SIG-M5 treated with dmso at 0.1 percent for 504 hours (cell line): ENCODE data around the gene OR5C1.
"Not testable (repeated sequence)": the region's sequence is repeated elsewhere in the genome, so short reads cannot be mapped to it uniquely, and the experiment has no call there.

Experiments used
- DNase-seq: peaks from one replicate; lab custom pipeline; 2025; ENCODE audit not compliant: unreplicated experiment; lab: John Stamatoyannopoulos, UW

The OR5C1 gene

DNA sequence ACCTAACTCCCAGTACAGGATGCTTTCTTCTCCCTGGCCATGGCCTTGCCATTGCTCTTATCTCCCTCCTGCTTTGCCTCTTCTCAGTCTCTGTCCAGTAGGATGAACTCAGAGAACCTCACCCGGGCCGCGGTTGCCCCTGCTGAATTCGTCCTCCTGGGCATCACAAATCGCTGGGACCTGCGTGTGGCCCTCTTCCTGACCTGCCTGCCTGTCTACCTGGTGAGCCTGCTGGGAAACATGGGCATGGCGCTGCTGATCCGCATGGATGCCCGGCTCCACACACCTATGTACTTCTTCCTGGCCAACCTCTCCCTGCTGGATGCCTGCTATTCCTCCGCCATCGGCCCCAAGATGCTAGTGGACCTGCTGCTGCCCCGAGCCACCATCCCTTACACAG, at the start of gene OR5C1:
OR5C1 (plus strand) TSS at position 103 of the 400 bp plus-strand sequence; CDS start at position 103, 0 bp downstream.
- DNase-seq: no peak

DNA sequence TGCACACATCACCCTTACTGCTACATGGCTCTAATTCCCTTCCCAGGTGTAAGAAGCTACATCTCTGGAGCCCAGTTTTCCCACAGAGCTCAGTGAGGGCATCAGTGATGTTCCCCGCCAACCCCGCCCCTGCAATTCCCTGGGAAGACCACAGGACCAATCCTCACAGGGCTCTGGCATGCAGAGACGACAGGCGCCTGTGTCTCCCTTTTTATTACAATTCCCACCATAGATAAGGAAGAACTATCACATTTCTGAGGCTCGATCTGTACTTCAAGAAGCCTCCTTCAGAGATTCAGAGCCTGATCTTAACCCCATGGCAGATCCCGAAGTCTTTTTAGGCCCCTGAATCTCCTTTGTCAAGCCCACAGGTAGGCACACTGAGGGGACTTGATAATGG, 46.7 kb upstream of the OR5C1 start, which contains the start of gene OR1L6:
OR1L6 (plus strand) TSS at position 301 of the 400 bp plus-strand sequence. CDS start 7,545 bp downstream, outside the sequence.
- DNase-seq: no peak

DNA sequence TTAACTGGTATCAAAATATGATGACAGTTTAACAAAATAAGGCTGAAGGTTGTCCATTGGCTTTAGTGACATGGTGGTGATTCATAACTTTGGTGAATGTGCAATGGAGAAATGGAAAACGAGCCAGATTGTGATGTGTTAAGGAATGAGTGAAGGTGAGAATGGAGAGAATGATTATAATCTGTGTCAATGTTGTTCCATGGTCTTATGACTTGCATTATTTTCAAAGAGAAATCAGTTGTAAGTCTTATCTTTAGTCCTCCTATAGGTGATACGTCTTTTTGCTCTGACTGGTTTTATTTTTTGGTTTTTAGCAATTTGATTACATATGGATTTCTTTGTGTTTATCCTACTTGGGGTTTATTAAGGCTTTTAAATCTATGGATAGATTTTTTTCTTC, 33.9 kb upstream of the OR5C1 start:
- no peak for DNase-seq

DNA sequence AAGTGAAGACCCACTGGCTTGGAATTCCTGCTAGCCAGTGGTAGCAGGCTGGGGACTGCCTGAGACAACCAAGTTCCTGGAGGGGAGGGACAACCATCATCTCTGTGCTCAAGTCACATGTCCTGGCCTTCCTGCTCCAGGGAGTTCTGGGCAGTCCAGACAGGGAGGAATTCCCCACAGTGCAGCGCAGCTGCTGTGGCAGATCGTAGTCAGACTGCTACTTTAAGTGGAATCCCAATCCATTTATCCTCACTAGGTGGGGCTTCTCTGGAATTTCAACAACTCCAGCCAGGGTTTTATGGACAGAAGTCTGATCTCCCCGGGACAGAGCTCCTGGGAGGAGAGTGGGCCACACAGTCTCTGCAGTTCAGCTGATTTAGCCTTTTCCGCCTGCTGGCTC, 20.9 kb upstream of the OR5C1 start:
- DNase-seq: no peak

DNA sequence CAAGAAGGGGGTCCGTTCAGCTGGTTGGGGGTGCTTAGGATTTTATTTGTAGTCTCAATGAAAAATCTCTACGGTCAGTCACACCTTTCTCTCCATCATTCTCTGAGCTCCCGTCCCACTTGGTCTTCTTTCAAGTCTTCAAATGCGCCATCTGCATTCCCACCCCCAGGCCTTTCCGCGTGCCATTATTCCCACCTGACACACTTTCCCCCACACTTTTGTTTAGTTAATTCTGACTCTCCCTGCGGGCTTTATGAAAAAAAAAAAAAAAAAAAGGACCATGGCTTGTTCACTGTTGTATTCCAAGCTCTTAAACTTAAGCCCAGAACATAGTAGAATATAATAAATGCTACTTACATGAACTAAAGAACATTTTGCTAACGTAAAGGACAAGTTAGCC, 11.7 kb upstream of the OR5C1 start:
- DNase-seq: no peak

DNA sequence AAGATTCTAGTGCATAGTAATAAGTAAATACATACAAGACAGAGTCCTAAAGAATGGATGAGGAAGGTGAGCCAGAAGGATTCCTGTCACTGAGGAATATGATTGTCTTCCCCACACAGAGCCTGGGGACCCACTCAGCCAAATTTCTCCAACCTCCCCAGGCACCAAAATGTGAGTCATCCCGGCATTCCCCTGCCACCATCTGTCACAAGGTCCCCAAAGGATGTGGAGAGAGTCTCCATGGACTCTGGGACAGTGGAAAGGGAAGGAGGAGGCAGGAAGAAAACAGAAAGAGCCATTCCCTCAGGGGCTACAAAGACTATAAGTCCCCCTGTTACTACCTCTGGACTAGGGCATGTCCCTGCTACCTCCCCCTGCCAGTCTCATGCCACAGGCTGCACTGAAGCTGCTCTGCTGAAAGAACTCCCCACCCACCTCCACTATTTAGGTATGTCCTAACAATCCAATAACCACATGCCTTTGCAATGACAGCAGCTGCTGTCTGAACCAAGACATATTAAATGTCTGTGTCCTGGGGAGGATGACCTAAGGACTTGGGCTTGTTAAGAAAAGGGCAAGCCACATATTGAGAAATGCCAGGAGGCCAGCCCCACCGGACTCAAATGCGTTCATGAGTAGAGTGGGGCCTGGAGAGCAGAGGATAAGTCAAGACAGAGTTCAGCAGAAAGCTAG, 10.7 kb upstream of the OR5C1 start:
- peak; percentile 18 for DNase-seq

DNA sequence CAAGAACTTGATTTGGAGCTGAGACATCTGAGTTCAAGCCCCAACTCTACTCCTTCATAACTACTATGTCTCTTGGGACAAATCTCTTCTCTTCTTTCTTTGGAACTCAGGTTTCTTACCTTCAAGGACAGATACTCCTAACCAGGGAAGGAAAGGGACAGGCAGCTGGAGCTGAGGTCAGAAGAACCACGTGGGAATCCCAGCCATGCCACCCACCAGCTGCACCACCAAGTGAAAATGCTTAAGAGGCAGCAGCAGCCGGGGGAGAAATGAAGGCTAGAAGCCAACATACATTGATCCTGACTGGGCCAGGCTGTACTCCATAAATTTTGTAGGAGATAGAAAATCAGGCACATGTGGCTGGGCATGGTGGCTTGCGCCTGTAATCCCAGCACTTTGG, 9.6 kb upstream of the OR5C1 start:
- no peak for DNase-seq

DNA sequence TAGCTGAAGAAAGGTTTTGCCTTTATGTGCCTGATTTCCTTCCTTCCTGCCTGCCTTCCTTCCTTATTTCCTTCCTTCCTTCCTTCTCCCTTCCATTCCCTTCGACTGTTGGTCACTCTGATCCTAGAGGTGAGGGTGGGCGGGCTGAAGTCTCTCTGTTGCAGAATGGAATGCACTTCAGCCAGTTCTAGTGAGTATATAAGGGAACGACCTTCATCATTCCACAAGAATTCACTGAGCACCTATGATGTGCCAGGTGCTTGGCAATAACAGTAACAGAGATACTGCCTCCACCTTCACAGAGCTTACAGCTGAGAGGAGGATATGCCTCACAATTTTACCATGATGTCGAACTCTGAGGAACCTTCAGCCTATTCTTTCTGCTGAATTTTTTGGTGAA, 8.7 kb upstream of the OR5C1 start:
- DNase-seq: no peak

DNA sequence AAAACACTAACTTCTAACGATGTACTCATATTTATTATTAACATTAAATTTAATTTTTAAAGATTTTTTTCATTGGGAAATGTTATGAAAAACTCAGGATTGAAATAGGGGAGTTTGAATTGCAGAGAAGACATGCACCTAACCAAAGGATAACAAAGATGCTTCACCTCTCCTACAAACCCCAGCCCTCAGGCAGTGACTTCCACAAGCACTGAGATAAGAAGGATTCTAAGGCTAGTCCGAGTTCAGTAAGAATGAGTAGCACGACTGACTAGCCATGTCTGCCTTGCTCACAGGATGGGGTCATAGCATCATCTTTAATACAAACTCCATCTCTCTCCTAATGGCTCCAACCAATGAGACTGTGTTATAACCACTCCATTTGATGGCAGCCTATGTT, 7.1 kb upstream of the OR5C1 start:
- DNase-seq: no peak

DNA sequence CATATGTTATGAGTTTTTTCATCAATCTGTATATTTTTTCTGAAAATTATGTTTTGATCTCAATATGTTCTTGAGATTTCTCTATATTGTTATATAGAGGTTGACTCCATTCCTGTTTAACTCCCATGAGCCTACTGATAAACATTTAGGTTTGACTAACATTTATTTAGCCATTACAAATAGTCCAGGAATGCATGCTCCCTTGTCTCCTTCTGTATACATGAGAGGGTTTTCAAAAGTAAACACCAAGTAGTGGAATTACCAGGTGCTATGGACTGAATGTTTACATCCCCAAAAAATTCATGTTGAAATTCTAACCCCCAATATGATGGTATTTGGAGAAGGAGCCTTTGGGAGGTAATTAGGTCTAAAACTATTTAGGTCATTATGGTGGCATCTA, 3.5 kb upstream of the OR5C1 start:
- no peak for DNase-seq

DNA sequence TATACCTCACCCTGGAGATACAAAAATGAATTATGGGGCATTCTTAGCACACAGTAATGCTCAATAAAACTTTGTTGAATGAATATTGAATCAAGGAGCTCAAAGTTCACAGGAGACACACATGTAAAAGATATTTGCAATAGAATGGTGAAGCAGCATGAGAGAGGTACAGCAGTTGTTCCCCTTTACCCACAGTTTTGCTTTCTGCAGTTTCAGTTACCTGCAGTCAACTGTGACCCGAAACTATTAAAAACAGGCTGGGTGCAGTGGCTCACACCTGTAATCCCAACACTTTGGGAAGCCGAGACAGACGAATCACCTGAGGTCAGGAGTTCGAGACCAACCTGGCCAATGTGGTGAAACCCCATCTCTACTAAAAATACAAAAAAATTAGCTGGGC, 2.4 kb upstream of the OR5C1 start:
- DNase-seq: no peak

DNA sequence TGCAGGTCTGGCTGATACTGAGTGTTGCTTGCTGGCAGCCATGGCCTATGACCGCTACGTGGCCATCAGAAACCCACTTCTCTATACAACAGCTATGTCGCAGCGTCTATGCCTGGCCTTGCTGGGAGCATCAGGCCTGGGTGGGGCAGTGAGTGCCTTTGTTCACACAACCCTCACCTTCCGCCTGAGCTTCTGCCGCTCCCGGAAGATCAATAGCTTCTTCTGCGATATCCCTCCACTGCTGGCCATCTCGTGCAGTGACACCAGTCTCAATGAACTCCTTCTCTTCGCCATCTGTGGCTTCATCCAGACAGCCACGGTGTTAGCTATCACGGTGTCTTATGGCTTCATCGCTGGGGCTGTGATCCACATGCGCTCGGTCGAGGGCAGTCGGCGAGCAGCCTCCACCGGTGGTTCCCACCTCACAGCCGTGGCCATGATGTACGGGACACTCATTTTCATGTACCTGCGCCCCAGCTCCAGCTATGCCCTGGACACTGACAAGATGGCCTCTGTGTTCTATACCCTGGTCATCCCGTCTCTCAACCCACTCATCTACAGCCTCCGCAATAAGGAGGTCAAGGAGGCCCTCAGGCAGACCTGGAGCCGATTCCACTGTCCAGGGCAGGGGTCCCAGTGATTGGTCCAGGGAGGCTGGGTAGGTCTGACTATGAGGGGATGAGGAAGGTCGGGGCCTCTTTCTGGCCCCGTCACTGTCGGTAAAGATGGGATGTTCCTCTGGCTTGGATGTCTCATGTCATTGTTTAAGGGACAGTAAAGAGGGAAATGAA, 718 bp downstream of the OR5C1 start:
- no peak for DNase-seq

DNA sequence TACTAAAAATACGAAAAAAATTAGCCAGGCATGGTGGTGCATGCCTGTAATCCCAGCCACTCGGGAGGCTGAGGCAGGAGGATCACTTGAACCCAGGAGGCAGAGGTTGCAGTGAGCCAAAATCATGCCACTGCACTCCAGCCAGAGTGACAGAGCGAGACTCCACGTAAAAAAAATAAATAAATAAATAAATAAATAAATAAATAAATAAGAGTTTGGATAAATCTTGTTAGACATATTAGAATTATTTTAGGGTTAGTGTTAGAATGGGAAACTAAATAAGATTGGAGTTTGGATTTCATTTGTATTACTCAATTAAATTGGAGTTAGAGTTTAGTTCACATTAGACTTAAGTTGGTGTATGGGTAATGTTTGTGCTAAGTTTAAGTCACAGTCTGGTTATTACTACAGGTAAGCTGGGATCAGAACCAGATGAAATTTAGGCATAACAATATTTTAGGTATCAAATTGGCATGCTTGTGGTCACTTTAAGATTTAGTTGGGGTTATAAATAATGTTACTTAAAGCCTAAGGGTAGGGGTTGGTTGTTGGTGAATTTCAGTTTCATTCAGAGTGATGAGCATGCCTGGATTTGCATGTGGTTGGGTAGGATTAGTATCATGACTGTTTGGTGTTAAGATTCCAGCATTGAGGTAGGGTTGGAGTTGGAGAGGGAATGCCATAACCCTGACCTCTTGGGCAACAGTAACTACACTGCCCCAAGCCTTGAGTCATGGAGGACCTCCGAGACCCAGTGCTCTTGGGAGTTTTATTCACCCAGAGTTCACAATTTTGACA, 3.3 kb downstream of the OR5C1 start:
- DNase-seq: no peak

DNA sequence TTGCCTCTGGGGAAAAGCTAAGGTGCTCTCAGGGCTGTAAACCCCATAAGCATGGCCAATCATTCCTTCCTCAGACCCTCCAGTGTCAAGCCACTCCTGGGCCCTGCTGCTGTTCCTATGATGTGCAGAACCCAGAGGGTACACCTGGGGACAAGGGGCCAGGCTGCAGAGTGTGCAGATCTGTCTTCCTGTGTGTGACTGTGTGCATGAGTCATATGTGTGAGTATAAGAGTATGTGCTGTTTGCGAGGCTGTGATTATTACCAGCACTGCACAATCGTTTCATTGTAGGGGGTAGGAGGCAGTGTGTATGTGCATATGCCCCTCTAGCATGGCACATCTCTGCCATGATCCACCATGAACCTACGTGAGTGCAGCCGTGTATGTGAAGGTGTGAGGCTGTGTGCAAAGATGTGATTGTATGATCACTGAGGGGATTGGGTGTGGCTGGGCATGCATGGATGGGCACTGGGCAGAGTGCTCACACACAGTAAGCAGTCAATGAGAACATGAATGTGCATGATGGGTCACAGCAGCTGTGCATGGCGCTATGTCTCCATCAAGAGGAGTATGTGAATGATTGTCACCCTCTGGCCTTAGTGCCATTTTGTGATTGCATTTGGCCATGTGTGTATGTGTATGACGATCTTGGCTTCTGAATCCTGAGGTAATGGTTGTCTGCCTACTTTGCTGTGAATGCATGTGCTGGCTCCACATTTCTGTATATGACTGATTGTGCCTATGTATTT, 8.8 kb downstream of the OR5C1 start:
- no peak for DNase-seq

DNA sequence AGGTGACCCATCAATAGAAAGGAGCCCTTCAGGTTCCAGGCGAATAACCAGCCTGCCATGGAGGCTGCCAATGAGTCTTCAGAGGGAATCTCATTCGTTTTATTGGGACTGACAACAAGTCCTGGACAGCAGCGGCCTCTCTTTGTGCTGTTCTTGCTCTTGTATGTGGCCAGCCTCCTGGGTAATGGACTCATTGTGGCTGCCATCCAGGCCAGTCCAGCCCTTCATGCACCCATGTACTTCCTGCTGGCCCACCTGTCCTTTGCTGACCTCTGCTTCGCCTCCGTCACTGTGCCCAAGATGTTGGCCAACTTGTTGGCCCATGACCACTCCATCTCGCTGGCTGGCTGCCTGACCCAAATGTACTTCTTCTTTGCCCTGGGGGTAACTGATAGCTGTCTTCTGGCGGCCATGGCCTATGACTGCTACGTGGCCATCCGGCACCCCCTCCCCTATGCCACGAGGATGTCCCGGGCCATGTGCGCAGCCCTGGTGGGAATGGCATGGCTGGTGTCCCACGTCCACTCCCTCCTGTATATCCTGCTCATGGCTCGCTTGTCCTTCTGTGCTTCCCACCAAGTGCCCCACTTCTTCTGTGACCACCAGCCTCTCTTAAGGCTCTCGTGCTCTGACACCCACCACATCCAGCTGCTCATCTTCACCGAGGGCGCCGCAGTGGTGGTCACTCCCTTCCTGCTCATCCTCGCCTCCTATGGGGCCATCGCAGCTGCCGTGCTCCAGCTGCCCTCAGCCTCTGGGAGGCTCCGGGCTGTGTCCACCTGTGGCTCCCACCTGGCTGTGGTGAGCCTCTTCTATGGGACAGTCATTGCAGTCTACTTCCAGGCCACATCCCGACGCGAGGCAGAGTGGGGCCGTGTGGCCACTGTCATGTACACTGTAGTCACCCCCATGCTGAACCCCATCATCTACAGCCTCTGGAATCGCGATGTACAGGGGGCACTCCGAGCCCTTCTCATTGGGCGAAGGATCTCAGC, 11.6 kb downstream of the OR5C1 start, which contains the start of gene OR1K1:
OR1K1 (plus strand) TSS at position 58 of the 995 bp plus-strand sequence; CDS start at position 58, 0 bp downstream.
- no peak for DNase-seq

DNA sequence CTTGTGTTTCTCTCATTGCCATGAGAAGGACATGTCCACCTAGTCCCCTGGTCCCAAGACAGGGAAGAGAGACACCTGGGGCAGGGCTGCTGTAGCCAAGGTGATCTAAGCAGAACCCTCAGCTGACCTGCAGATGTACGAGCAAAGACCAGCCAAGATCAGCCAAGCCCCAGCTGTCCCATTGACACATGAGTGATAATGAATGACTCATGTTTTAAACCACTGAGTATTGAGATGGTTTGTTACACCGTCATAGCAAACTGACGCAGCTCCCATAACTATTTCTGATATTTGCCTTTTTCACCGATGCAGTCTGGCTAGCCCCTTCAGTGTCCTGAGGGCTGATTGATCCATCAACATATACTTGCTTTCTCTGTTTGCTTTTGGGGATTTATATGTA, 17.9 kb downstream of the OR5C1 start:
- no peak for DNase-seq

DNA sequence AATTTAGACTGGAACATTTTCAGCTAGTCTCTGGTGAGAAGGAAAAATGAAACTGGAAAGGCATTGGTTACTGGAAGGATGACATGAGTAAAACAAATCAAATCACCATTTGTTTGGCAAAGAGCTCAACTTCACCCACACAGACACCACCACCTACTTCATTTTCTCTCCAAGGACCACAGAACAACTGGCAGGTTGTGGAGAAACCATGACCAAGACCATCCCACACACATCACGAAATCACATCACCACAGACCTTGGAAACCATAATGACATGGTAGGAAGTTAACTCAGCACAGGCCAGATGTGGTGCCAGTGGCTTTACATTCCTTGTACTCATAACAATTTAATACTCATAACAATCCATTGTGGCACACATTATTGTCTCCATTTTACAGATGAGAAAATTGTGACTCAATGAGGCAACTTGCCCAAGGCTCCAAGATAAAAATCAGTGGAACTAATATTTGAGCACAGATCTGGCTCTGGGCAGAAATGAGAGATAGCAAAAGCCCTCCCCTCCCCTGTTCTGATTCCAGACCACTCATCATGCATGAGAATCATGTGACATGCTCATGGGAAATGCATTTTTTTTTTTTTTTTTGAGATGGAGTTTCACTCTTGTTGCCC, 18.7 kb downstream of the OR5C1 start:
- no peak for DNase-seq

DNA sequence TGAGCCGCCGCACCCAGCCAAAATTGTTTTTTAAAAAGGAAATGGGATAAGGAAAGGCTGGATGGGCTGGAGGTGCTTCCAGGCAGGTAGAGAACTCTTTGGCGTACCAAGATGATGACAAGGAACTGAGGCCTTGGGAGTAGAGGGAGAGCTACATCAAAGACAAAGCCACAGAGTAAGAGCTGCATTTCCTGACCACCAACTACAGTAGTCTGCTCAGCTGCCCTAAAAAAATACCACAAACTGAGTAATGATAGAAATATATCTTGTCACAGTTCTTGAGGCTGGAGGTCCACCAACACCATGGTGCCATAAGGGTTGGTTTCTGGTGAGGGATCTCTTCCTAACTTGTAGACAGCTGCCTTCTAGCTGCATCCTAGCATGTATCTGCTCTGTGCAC, 19.4 kb downstream of the OR5C1 start:
- DNase-seq: no peak

DNA sequence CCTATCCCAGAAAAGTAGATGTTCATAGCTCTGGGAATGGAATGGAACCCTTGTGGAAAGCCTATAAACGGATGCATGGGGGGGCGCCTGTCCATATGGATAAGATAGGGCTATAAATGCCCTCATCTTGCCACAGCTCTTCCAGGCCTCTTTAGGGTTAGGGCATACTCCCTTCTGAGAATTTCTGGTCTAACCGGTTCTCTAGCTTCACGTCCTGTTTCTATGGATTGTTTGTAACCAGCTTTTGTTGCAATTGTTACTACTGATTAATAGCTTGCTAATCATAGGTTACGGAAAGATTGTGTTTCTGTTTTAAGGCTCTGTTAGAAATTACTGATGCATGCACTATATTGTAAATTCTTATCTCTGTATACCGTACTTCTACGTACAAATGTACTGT, 20.5 kb downstream of the OR5C1 start:
- DNase-seq: not testable (repeated sequence)
